Measurements from ENCODE around the gene ALDH9A1.
"Not testable (repeated sequence)": the region's sequence is repeated elsewhere in the genome, so short reads cannot be mapped to it uniquely, and the experiment has no call there.

ALDH9A1 gene

GRCh38 chr1:165707984-165708706 lies 9.8 kb upstream of the ALDH9A1 start:
- H3K4me1 ChIP-seq (ENCODE audit: insufficient read depth, low read length, severe bottlenecking): no peaks in the 10 kb centered on the region
- no peaks in the 10 kb centered on the region for H4K20me1 ChIP-seq (ENCODE audit: insufficient read depth, low read length)
- no peaks in the 10 kb centered on the region for H3K36me3 ChIP-seq (ENCODE audit: insufficient read depth, low read length)
- no peak for TF ChIP-seq EZH2 (IDR thresholded peaks at IDR 0.05; ENCODE audit: borderline replicate concordance, low read length)
- TF ChIP-seq CTCF (IDR thresholded peaks at IDR 0.05; ENCODE audit: low read length): no peak
- no peak overlapping the region for H3K27ac ChIP-seq (ENCODE audit: low read depth, low read length, poor library complexity, severe bottlenecking)
- no peaks in the 10 kb centered on the region for H3K79me2 ChIP-seq (ENCODE audit: insufficient read depth, low read length)
- no peak overlapping the region for H3K4me3 ChIP-seq (ENCODE audit: low read depth, low read length, poor library complexity, severe bottlenecking)
- H3F3A ChIP-seq (ENCODE audit: insufficient read depth, low read length): no peaks in the 10 kb centered on the region
- no peak overlapping the region for H2AFZ ChIP-seq (ENCODE audit: low read length)
- H3K4me2 ChIP-seq (ENCODE audit: low read length): no peak overlapping the region
- 0 out of 2 replicates have a peak, but pooled peaks cover 3% of the 10 kb centered on the region for H3K9me3 ChIP-seq (ENCODE audit: low read length)
- no peaks in the 10 kb centered on the region for H3K27me3 ChIP-seq (ENCODE audit: insufficient read depth, low read length)
- no peak overlapping the region for H3K9ac ChIP-seq (ENCODE audit: low read length)
- no peaks in the 10 kb centered on the region for H3K9me2 ChIP-seq (ENCODE audit: low read depth, low read length)

- no peak overlapping the region for H3K4me3 ChIP-seq (ENCODE audit: low read depth, low read length, poor library complexity, severe bottlenecking)
- H3F3A ChIP-seq (ENCODE audit: insufficient read depth, low read length): no peaks in the 10 kb centered on the region
- no peak for TF ChIP-seq EZH2 (IDR thresholded peaks at IDR 0.05; ENCODE audit: borderline replicate concordance, low read length)
- TF ChIP-seq CTCF (IDR thresholded peaks at IDR 0.05; ENCODE audit: low read length): no peak
- H3K4me1 ChIP-seq (ENCODE audit: insufficient read depth, low read length, severe bottlenecking): no peaks in the 10 kb centered on the region
- no peaks in the 10 kb centered on the region for H3K36me3 ChIP-seq (ENCODE audit: insufficient read depth, low read length)
- no peaks in the 10 kb centered on the region for H3K9me3 ChIP-seq (ENCODE audit: low read length)
- H3K79me2 ChIP-seq (ENCODE audit: insufficient read depth, low read length): no peaks in the 10 kb centered on the region
- H3K27me3 ChIP-seq (ENCODE audit: insufficient read depth, low read length): no peaks in the 10 kb centered on the region
- no peaks in the 10 kb centered on the region for H3K9me2 ChIP-seq (ENCODE audit: low read depth, low read length)
- no peaks in the 10 kb centered on the region for H4K20me1 ChIP-seq (ENCODE audit: insufficient read depth, low read length)
- no peak overlapping the region for H3K4me2 ChIP-seq (ENCODE audit: low read length)
- H3K27ac ChIP-seq (ENCODE audit: low read depth, low read length, poor library complexity, severe bottlenecking): no peak overlapping the region
- no peak overlapping the region for H3K9ac ChIP-seq (ENCODE audit: low read length)
- H2AFZ ChIP-seq (ENCODE audit: low read length): no peak overlapping the region
These were observed 5.3 kb upstream of the ALDH9A1 start for GRCh38 chr1:165703648-165704047.

- H3K9me3 ChIP-seq (ENCODE audit: low read length); H2AFZ ChIP-seq (ENCODE audit: low read length); H3K36me3 ChIP-seq (ENCODE audit: insufficient read depth, low read length); H3K4me3 ChIP-seq (ENCODE audit: low read depth, low read length, poor library complexity, severe bottlenecking); H3K4me2 ChIP-seq (ENCODE audit: low read length); H3F3A ChIP-seq (ENCODE audit: insufficient read depth, low read length); H3K4me1 ChIP-seq (ENCODE audit: insufficient read depth, low read length, severe bottlenecking); H3K27me3 ChIP-seq (ENCODE audit: insufficient read depth, low read length); H4K20me1 ChIP-seq (ENCODE audit: insufficient read depth, low read length); H3K9ac ChIP-seq (ENCODE audit: low read length); H3K27ac ChIP-seq (ENCODE audit: low read depth, low read length, poor library complexity, severe bottlenecking); H3K79me2 ChIP-seq (ENCODE audit: insufficient read depth, low read length); H3K9me2 ChIP-seq (ENCODE audit: low read depth, low read length): not testable (repeated sequence)
These were observed 3.6 kb upstream of the ALDH9A1 start for GRCh38 chr1:165701922-165702321.

GRCh38 chr1:165699577-165699976 lies 1.2 kb upstream of the ALDH9A1 start:
- no peaks in the 10 kb centered on the region for H4K20me1 ChIP-seq (ENCODE audit: insufficient read depth, low read length)
- H3K9me2 ChIP-seq (ENCODE audit: low read depth, low read length): no peaks in the 10 kb centered on the region
- peaks cover 18% of the 10 kb centered on the region for H3K79me2 ChIP-seq (ENCODE audit: insufficient read depth, low read length)
- H3K9ac ChIP-seq (ENCODE audit: low read length): no peak overlapping the region
- no peaks in the 10 kb centered on the region for H3K27me3 ChIP-seq (ENCODE audit: insufficient read depth, low read length)
- H2AFZ ChIP-seq (ENCODE audit: low read length): no peak overlapping the region
- no peak overlapping the region for H3K4me2 ChIP-seq (ENCODE audit: low read length)
- no peak for TF ChIP-seq EZH2 (IDR thresholded peaks at IDR 0.05; ENCODE audit: borderline replicate concordance, low read length)
- no peak for TF ChIP-seq CTCF (IDR thresholded peaks at IDR 0.05; ENCODE audit: low read length)
- H3K27ac ChIP-seq (ENCODE audit: low read depth, low read length, poor library complexity, severe bottlenecking): no peak overlapping the region
- peaks cover 5% of the 10 kb centered on the region; the same call in 1 of the 2 replicates for H3K36me3 ChIP-seq (ENCODE audit: insufficient read depth, low read length)
- H3F3A ChIP-seq (ENCODE audit: insufficient read depth, low read length): no peaks in the 10 kb centered on the region
- H3K4me1 ChIP-seq (ENCODE audit: insufficient read depth, low read length, severe bottlenecking): peaks cover 17% of the 10 kb centered on the region
- H3K4me3 ChIP-seq (ENCODE audit: low read depth, low read length, poor library complexity, severe bottlenecking): no peak overlapping the region
- no peaks in the 10 kb centered on the region for H3K9me3 ChIP-seq (ENCODE audit: low read length)

Data from OCI-LY1 (cell line).